HG02884 (cell line): ENCODE data around the gene MAML3.

Experiments used
- ATAC-seq: cut with Tn5 transposase; IDR thresholded peaks from one replicate; pipeline ENCODE4 v1.9.1; 2021; ENCODE audit warnings: mild to moderate bottlenecking, moderate library complexity; ENCODE audit not compliant: unreplicated experiment

MAML3 gene

GRCh38 chr4:140153718-140154571 is at the start of gene MAML3:
MAML3 (minus strand) TSS chr4:140154184; CDS start chr4:140153327, 857 bp downstream.
- ATAC-seq: peak; percentile 45

- no peak for ATAC-seq
Measured at GRCh38 chr4:140198942-140199341, 45.0 kb upstream of the MAML3 start.

GRCh38 chr4:140195806-140196205 is 41.8 kb upstream of the MAML3 start:
- no peak for ATAC-seq

DNA sequence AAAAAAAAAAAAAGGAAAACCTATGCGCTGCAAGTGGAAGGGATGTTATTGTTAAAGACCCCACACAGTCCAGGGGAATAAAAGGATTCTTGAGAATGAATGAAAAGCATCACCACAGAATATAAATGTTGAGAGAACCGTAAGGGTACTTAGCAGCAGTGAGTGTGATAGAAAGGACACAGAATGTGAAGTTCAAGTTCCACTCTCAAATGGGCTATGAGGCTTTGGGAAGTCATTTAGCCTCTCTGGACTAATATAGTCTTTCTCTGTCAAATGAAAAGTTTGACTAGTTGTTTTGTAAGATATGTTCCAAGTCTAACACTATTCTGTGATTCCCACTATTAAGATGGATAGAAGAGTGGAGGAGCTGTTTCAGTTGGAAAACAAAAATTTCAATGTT is 35.8 kb upstream of the MAML3 start:
- ATAC-seq: no peak

DNA sequence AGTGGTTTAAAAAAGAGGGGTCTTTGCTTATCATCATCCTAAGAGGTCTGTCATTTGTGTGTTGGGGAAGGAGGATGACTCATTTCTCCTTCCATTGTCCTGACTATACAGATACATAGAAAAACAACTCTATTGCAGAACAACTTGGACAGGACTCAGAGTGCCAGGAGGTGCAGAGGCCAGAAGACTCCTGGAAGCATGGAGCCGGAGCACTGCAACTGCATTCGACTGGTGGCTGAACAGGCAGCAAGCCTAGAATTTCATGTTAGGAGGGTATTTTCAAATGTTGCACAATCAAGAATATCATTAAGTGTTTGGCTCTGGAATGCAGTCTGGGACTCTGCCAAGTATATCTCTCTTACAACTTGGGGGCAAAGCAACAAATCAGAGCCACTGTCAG is 35.0 kb upstream of the MAML3 start:
- no peak for ATAC-seq

DNA sequence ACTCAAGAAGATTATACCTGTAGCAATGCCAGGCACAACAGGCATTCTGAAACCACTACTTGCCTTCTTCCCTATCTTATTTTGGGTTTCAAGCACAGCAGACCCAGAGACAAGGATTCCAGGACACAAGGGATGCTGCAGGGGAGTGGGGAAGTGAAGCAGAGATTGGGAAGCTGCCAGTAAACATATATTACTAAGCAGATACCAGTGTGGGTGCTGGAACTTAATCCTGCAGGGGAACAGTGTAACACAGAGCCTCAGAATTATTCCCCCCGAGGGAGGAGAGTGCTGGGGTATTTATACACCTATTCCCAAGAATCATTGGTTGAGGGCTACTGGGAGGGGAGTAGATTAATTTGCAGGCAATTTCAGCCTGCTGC is 33.3 kb upstream of the MAML3 start:
- no peak for ATAC-seq

- ATAC-seq: no peak
Measured at GRCh38 chr4:140186651-140187315, 32.8 kb upstream of the MAML3 start.

GRCh38 chr4:140186082-140186438 is 32.1 kb upstream of the MAML3 start:
- ATAC-seq: no peak

GRCh38 chr4:140185412-140186081 is 31.6 kb upstream of the MAML3 start:
- no peak for ATAC-seq

DNA sequence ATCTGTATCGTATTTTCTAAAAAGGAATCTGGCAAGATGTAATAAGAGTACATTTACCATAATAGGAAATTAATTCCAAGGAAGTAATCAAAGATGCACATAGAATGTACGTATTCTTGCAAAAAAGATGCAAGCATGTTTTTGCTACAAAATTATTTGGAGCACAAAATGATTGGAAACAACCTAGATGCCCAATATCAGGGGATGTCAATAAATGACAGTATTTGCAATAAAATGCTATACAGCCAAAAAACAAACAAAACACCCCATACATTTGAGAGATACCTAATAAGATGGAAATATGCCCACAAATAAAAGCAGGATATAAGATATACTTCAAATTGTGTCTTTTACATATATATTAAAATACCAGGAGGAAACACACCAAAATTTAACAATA is 29.3 kb upstream of the MAML3 start:
- no peak for ATAC-seq

GRCh38 chr4:140180577-140180976 is 26.6 kb upstream of the MAML3 start:
- no peak for ATAC-seq

DNA sequence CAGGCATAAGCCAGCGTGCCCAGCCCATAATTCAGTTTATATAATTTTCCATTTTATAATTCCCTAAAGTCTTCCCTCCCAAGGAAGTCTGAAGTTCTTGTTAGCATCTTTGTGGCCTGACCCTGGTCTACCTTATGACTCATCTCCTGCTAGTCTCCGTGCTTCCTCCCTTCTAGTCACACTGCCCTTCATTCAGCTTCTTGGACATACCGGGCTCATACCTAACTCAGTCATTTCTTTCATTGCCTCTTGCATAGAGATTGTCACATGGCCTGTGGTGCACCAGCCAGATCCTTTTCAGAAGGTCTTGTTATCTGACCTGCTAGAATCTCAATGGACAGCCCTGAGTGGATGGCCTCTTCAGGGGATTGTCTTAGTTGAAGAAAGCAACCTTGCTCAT is 22.8 kb upstream of the MAML3 start:
- no peak for ATAC-seq

DNA sequence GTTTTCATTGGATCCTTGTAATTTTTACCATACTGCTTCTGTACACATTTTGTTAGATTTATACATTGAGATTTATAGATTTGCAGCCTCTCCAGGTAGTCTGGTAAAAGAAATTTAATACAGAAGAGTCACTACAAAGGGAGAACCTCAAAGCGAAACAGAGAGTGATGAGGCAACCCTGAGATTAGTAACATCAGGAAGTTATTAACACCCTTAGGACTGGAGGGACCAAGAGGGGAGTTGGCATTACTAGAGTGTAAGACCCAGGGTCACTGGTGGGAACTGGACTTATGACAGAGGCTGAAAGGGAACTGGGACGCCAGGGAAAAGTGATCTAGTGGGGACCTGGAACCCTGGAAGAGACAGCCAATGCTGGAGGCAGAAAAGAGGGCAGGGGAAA is 20.6 kb upstream of the MAML3 start:
- no peak for ATAC-seq

GRCh38 chr4:140172960-140173359 is 19.0 kb upstream of the MAML3 start:
- no peak for ATAC-seq

DNA sequence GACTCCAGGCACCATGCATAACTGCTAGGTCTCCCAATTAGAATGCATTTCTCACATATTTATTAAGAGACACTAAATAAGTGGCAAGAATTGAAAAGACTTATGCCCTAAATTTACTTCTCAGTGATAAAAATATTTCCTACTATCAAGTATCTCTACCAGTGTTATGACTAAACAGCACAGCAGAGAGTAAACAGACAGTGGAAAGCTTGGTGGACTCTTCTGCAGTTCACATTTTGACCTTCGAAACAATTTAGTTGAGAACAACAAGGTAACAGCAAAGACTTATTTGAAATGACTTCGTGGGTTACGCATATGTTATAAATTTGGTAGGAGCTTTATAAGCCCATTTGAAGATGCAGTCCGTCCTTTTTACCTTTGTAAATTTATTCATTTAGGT is 16.3 kb upstream of the MAML3 start:
- no peak for ATAC-seq

- no peak for ATAC-seq
Measured at GRCh38 chr4:140168936-140169335, 15.0 kb upstream of the MAML3 start.

DNA sequence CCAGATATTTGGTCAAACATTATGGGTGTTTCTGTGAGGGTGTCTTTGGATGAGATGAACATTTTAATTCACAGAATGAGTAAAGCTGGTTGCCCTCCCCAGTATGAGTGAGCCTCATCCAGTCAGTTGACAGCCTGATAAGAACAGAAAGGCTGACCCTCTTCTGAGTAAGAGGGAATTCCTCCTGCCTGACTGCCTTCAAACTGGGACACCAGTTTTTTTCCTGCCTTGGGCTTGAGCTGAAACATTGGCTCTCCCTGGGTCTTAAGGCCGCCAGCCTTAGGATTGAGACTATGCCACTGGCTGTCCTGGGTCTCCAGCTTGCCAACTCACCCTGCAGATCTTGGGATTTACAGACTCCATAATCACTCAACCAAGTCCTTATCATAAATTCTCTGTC is 14.5 kb upstream of the MAML3 start:
- no peak for ATAC-seq

DNA sequence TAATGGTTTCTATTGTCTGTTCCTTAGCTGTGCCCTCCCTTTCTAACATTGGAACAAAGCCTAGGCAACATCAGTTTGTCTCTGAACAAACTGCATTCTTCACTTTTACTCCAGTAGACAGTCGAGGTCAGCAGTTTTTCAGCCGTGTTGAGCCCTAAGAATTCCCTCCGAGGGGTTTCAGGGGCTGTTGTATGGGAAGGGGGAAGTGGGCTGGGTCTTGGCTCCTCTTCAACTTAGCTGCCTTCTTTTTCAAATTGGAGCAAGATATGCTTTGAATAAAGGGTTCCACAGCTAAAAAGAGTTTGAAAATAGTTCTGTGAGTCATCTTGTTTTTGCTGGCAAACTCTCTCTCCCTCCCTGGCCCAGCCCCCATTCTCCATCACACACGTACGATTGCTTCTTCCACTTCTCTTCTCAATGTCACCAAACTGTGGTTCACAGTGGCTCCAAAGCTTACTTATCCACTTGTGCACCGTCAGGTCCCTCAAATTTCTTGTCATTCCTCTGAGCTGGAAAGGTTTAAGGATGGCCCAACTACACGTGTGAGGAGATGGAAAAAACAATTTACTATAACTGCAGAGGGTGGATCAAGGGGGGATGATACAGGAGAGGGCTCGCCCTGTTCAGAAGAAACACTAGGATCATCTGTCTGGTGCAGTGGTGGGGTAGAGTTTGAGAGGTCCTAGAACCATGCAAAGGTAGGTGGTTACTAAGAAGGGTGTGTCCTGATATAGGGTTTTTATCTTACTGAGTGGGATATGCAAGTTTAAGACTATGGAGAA is 9.2 kb upstream of the MAML3 start:
- ATAC-seq: no peak

DNA sequence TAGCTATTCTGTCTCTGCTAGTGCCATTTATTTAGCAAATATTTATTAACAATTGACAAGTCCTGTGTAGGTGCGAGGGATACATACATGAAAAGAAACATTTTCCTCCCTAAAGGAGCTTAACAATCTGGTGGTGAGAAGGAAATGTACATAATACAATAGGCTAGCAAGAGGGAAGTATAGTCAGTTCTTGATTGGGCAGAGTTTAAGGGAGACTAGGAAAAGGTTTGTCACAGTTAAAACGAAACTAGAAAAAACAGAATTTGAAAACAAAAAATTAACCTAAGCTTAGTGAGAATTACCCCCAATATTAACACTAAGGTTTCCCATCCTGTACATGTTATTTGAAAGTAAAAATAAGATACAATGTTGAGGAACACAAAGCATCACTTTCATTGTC is 8.6 kb upstream of the MAML3 start:
- no peak for ATAC-seq

- no peak for ATAC-seq
Measured at GRCh38 chr4:140158365-140159030, 4.5 kb upstream of the MAML3 start.

DNA sequence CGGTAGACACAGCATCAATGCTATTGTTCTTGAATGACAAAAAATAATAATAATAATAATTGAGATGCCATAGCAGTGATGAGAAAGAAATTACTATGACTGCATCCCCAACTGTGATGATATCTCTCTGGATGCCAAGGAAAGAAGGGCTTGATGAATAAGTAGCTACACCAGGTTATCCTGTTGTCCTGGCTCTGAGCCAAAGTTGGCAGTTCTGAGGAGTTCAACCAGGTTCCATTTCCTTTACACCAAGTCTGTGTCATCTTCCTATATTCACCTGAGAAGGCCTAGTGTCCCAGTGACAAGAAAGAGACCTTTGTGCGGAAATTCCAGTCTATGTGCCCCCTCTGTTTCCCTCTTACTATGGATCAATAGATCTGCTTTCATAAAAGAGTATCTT is 3.4 kb upstream of the MAML3 start:
- ATAC-seq: no peak
